Neural crest cell (in vitro differentiated cells): ENCODE results near the gene MTMR11. TPM values are rescaled to one million over a fixed set of nuclear protein-coding genes. Genes with fewer than 3 reads are reported as not detected.

ENCODE experiments used
- DNase-seq: peaks from one replicate; pipeline ENCODE4 v3.0.0; 2021; ENCODE audit warnings: low read depth, mixed read lengths, low spot score
- H3K27ac Mint-ChIP-seq: one replicate; pipeline ENCODE4 v1.8.0; 2021; ENCODE audit warnings: mild to moderate bottlenecking, mixed read lengths; ENCODE audit not compliant: unreplicated experiment
- H3K27me3 Mint-ChIP-seq: 2 replicates; pipeline ENCODE4 v1.8.0; 2021; ENCODE audit warnings: low read depth, mild to moderate bottlenecking, mixed read lengths
- H3K36me3 Mint-ChIP-seq: 2 replicates; pipeline ENCODE4 v1.8.0; 2021; ENCODE audit warnings: low read depth, mild to moderate bottlenecking, mixed read lengths
- H3K4me1 Mint-ChIP-seq: 2 replicates; pipeline ENCODE4 v1.8.0; 2021; ENCODE audit warnings: mixed read lengths
- H3K4me3 Mint-ChIP-seq: one replicate; pipeline ENCODE4 v1.8.0; 2021; ENCODE audit warnings: mild to moderate bottlenecking, mixed read lengths
- H3K9me3 Mint-ChIP-seq: 2 replicates; pipeline ENCODE4 v1.8.0; 2021; ENCODE audit warnings: mixed read lengths
- total RNA-seq: library from RNA; stranded (reverse); gene quantifications from 2 replicates; pipeline ENCODE4 v1.2.1, GENCODE V29; 2021
- TF ChIP-seq, protein P1 (sequence below): fragments of 200-600 bp; sonication (generic); conservative IDR thresholded peaks from 2 replicates; pipeline ENCODE4 v1.5.0; 2021; ENCODE audit warnings: antibody characterized with exemption, mild to moderate bottlenecking

Gene MTMR11
- total RNA-seq, 1 donor from 2014 or later = 4.5 TPM

DNA sequence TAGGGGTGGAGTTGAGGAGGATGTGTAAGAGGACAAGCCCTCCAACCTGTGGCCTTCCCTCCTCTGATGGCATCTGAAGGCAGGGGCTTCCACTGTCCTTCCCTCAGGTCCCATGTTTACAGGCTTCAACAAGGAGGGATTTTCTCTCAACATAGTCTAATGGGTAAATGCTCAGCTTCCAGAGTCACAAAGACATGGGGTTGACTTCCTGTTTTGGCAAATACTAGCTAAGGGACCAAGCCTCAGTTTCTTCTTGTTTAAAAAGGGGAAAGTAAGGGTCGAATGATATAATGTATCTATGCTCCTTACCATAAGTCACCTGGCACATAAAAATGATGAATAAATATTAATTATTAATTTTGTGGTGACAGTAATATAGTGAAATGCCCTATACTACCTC is 22.1 kb downstream of the MTMR11 start:
- TF ChIP-seq, protein P1, sequence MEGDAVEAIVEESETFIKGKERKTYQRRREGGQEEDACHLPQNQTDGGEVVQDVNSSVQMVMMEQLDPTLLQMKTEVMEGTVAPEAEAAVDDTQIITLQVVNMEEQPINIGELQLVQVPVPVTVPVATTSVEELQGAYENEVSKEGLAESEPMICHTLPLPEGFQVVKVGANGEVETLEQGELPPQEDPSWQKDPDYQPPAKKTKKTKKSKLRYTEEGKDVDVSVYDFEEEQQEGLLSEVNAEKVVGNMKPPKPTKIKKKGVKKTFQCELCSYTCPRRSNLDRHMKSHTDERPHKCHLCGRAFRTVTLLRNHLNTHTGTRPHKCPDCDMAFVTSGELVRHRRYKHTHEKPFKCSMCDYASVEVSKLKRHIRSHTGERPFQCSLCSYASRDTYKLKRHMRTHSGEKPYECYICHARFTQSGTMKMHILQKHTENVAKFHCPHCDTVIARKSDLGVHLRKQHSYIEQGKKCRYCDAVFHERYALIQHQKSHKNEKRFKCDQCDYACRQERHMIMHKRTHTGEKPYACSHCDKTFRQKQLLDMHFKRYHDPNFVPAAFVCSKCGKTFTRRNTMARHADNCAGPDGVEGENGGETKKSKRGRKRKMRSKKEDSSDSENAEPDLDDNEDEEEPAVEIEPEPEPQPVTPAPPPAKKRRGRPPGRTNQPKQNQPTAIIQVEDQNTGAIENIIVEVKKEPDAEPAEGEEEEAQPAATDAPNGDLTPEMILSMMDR = no peak
- no peaks in the 10 kb centered on the region for H3K27me3 Mint-ChIP-seq
- H3K9me3 Mint-ChIP-seq = no peaks in the 10 kb centered on the region
- peaks cover 35% of the 10 kb centered on the region for H3K4me1 Mint-ChIP-seq
- H3K4me3 Mint-ChIP-seq = no peak overlapping the region
- peaks cover 19% of the 10 kb centered on the region for H3K36me3 Mint-ChIP-seq
- peak overlapping the region; percentile 19 for H3K27ac Mint-ChIP-seq
- no peak for DNase-seq

- no peak overlapping the region for H3K27ac Mint-ChIP-seq
- TF ChIP-seq, protein P1 = no peak
- no peaks in the 10 kb centered on the region for H3K9me3 Mint-ChIP-seq
- no peaks in the 10 kb centered on the region for H3K27me3 Mint-ChIP-seq
- no peak for DNase-seq
- H3K4me3 Mint-ChIP-seq = no peak overlapping the region
- H3K36me3 Mint-ChIP-seq = peaks cover 31% of the 10 kb centered on the region
- H3K4me1 Mint-ChIP-seq = no peaks in the 10 kb centered on the region
These were observed 30.1 kb downstream of the MTMR11 start for GRCh38 chr1:149906570-149907075.

- TF ChIP-seq, protein P1 = no peak
- Mint-ChIP-seq H3K27ac (peak overlapping the region; percentile 50), H3K4me1 (peaks cover 14% of the 10 kb centered on the region), H3K9me3 (peaks cover 4% of the 10 kb centered on the region), H3K36me3 (peaks cover 24% of the 10 kb centered on the region), H3K4me3 (peak overlapping the region; percentile 66), H3K27me3 (no peaks in the 10 kb centered on the region)
- DNase-seq = no peak
These were observed 32.7 kb downstream of the MTMR11 start for GRCh38 chr1:149903836-149904491.

DNA sequence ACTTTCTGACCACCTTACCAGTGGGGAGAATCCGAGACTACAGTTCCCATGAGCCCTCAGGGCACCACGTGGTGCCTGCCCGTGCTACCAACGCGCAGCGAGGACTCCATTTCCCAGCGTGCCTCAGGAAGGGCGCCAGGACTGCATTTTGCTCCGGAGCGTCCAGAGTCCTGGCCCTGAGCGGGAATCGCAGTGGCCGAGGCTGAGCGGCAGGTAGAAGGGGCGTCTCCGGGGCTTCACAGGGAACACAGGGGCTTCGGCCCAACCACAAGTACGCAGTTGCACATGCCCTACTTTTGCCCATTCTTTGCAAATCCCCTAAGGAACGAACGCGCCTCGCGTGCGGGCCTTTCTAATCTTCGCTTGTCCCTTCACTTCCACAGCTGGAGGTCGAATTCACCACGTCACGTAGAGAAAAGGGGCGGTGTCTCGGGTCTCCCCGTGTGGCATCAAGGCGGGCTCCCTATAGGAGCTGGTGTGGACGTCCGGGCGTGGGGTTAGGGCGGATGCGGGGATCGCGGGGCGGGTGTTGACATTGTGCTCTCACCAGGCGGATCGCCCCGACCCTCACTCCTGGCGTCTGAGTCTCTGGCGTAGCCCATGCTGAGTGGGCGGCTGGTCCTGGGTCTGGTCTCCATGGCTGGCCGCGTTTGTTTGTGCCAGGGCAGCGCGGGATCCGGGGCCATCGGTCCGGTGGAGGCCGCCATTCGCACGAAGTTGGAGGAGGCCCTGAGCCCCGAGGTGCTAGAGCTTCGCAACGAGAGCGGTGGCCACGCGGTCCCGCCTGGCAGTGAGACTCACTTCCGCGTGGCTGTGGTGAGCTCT is 37.0 kb downstream of the MTMR11 start, which contains the start of gene BOLA1:
BOLA1 (plus strand) TSS at position 109 of the 825 bp plus-strand sequence; CDS start at position 601, 492 bp downstream.
- Mint-ChIP-seq H3K27me3 (no peaks in the 10 kb centered on the region), H3K9me3 (peaks cover 4% of the 10 kb centered on the region), H3K36me3 (peaks cover 11% of the 10 kb centered on the region), H3K4me3 (peak within 1 kb of the TSS; percentile 88), H3K4me1 (peaks cover 14% of the 10 kb centered on the region), H3K27ac (peak within 1 kb of the TSS; percentile 95)
- TF ChIP-seq, protein P1 = no peak
- peak; percentile 81 for DNase-seq

DNA sequence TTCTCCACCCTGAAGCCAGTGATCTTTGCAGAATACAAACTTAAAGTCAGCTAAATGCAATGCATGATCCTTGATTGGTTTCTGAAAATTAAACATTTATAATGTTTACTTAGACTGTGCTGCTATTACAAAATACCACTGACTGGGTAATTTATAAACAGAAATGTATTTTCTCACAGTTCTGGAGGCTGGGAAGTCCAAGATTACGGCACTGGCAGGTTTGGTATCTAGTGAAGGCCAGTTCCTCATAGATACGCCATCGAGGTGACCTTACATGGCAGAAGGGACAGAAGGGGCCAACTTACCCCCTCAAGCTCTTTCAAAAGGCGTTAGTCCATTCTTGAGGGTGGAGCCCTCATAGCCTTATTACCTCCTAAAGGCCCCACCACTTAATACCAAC is 40.1 kb downstream of the MTMR11 start:
- H3K4me3 Mint-ChIP-seq = no peak overlapping the region
- no peaks in the 10 kb centered on the region for H3K36me3 Mint-ChIP-seq
- TF ChIP-seq, protein P1 = no peak
- no peaks in the 10 kb centered on the region for H3K27me3 Mint-ChIP-seq
- H3K27ac Mint-ChIP-seq = no peak overlapping the region
- no peak for DNase-seq
- peaks cover 4% of the 10 kb centered on the region for H3K9me3 Mint-ChIP-seq
- H3K4me1 Mint-ChIP-seq = peaks cover 14% of the 10 kb centered on the region
